Caco-2 (cell line): Measurements from ENCODE around the gene PLXNA4. TPM values are rescaled to one million over a fixed set of nuclear protein-coding genes. Genes with fewer than 3 reads are reported as not detected.

Experiments used
- BruUV-seq: library from RNA; stranded (reverse); fragments of 400-500 nt; replicated peaks from 2 replicates; lab custom pipeline; 2021; lab: Mats Ljungman, UMichigan
- CTCF ChIA-PET: fragments of 300-600 bp; sonication (Branson Sonifier 250); formaldehyde crosslinking; loops from one replicate; lab custom pipeline; 2022; ENCODE audit warnings: antibody characterized with exemption; lab: Charles Lee
- POLR2A ChIA-PET: fragments of 300-600 bp; sonication (Branson Sonifier 250); formaldehyde crosslinking; loops from one replicate; lab custom pipeline; 2022; ENCODE audit warnings: antibody characterized with exemption; lab: Charles Lee
- DNase-seq, 2 experiments: peaks; one replicate each; pipeline versions ENCODE4 v3.0.0 to v3.0.0-alpha.2; 2020 to 2022
- H3K27me3 ChIP-seq: replicated peaks from 2 replicates; pipeline ENCODE4 v1.6.0; 2011; ENCODE audit warnings: low read length; ENCODE audit not compliant: control insufficient read depth, insufficient read depth
- H3K36me3 ChIP-seq: 2 replicates; pipeline ENCODE4 v1.5.1; 2011; ENCODE audit warnings: low read length; ENCODE audit not compliant: control insufficient read depth, insufficient read depth
- H3K4me1 ChIP-seq: fragments of 250-450 bp; sonication (Bioruptor Pico); 2 replicates; pipeline ENCODE4 v1.5.1; 2020; ENCODE audit warnings: mild to moderate bottlenecking
- H3K4me3 ChIP-seq: 2 replicates; pipeline ENCODE4 v1.5.1; 2011; ENCODE audit warnings: low read depth, mild to moderate bottlenecking, control low read depth, low read length
- H3K9me3 ChIP-seq: fragments of 250-450 bp; sonication (Bioruptor Pico); 2 replicates; pipeline ENCODE4 v1.5.1; 2020; ENCODE audit warnings: mild to moderate bottlenecking, moderate library complexity
- H3K27ac Mint-ChIP-seq: one replicate; pipeline ENCODE4 v1.8.0; 2022; ENCODE audit warnings: mixed read lengths; ENCODE audit not compliant: unreplicated experiment
- H3K27me3 Mint-ChIP-seq: one replicate; pipeline ENCODE4 v1.8.0; 2022; ENCODE audit warnings: mixed read lengths; ENCODE audit not compliant: insufficient read depth, unreplicated experiment
- H3K36me3 Mint-ChIP-seq: one replicate; pipeline ENCODE4 v1.8.0; 2022; ENCODE audit warnings: mild to moderate bottlenecking, mixed read lengths; ENCODE audit not compliant: insufficient read depth, unreplicated experiment
- H3K4me1 Mint-ChIP-seq: one replicate; pipeline ENCODE4 v1.8.0; 2022; ENCODE audit warnings: low read depth, mixed read lengths; ENCODE audit not compliant: unreplicated experiment
- H3K4me3 Mint-ChIP-seq: one replicate; pipeline ENCODE4 v1.8.0; 2022; ENCODE audit warnings: mild to moderate bottlenecking, moderate library complexity, mixed read lengths; ENCODE audit not compliant: unreplicated experiment
- H3K9me3 Mint-ChIP-seq: one replicate; pipeline ENCODE4 v1.8.0; 2022; ENCODE audit warnings: mixed read lengths; ENCODE audit not compliant: unreplicated experiment
- CTCF ChIP-seq, 2 experiments: fragments of 200-600 bp in 1 of 2; IDR thresholded peaks; 1 replicate in 1 of 2; 2 replicates in 1 of 2; pipeline versions ENCODE4 v1.5.1 to v1.8.0; 2011 to 2022; ENCODE audit warnings: antibody characterized with exemption in 1 of 2, control low read depth in 1 of 2, inconsistent platforms in 1 of 2, low read depth in 1 of 2, low read length in 1 of 2, mild to moderate bottlenecking in 1 of 2, moderate library complexity in 1 of 2; ENCODE audit not compliant: insufficient read depth in 1 of 2, severe bottlenecking in 1 of 2, unreplicated experiment in 1 of 2
- intact Hi-C: fragments of 100-400 bp; cut with micrococcal nuclease; formaldehyde crosslinking; loops from one replicate; pipeline ENCODE4 v1.10.0; 2022; ENCODE audit not compliant: unreplicated experiment
- total RNA-seq: library from RNA; stranded (reverse); gene quantifications from 2 replicates; pipeline ENCODE4 v1.2.3, GENCODE V29; 2022

PLXNA4 gene
- total RNA-seq, 1 experiment from 2014 or later = 0.43 TPM

GRCh38 chr7:132433301-132433700, 143.0 kb downstream of the PLXNA4 start:
- H3K27me3 ChIP-seq = peaks cover 4% of the 10 kb centered on the region
- H3K4me1 Mint-ChIP-seq = no peaks in the 10 kb centered on the region
- H3K9me3 ChIP-seq = no peaks in the 10 kb centered on the region
- no peak overlapping the region for H3K4me3 Mint-ChIP-seq
- H3K27ac Mint-ChIP-seq = no peak overlapping the region
- no peaks in the 10 kb centered on the region for H3K36me3 Mint-ChIP-seq
- no peak for TF ChIP-seq CTCF (IDR thresholded peaks at IDR 0.05; ENCODE audit: insufficient read depth in 1 of 2, low read depth in 1 of 2, low read length in 1 of 2, severe bottlenecking in 1 of 2, unreplicated experiment in 1 of 2)
- no TSS peak for BruUV-seq
- H3K4me1 ChIP-seq = no peaks in the 10 kb centered on the region
- peaks cover 23% of the 10 kb centered on the region for H3K27me3 Mint-ChIP-seq
- intact Hi-C loops = no loop called here
- H3K9me3 Mint-ChIP-seq = no peaks in the 10 kb centered on the region
- H3K36me3 ChIP-seq = no peaks in the 10 kb centered on the region
- POLR2A ChIA-PET = no interaction called here
- CTCF ChIA-PET = no interaction called here
- H3K4me3 ChIP-seq = no peak overlapping the region
- DNase-seq = no peak

- H3K9me3 Mint-ChIP-seq = no peaks in the 10 kb centered on the region
- BruUV-seq = no TSS peak
- H3K36me3 Mint-ChIP-seq = no peaks in the 10 kb centered on the region
- H3K4me3 Mint-ChIP-seq = no peak overlapping the region
- peaks cover 4% of the 10 kb centered on the region for H3K27me3 ChIP-seq
- POLR2A ChIA-PET = no interaction called here
- DNase-seq = no peak
- intact Hi-C loops = no loop called here
- H3K9me3 ChIP-seq = no peaks in the 10 kb centered on the region
- no peaks in the 10 kb centered on the region for H3K4me1 ChIP-seq
- peaks cover 15% of the 10 kb centered on the region for H3K27me3 Mint-ChIP-seq
- no peak overlapping the region for H3K27ac Mint-ChIP-seq
- CTCF ChIA-PET = no interaction called here
- H3K36me3 ChIP-seq = no peaks in the 10 kb centered on the region
- H3K4me3 ChIP-seq = no peak overlapping the region
- TF ChIP-seq CTCF (IDR thresholded peaks at IDR 0.05; ENCODE audit: insufficient read depth in 1 of 2, low read depth in 1 of 2, low read length in 1 of 2, severe bottlenecking in 1 of 2, unreplicated experiment in 1 of 2) = no peak
- H3K4me1 Mint-ChIP-seq = no peaks in the 10 kb centered on the region
These were observed 145.1 kb downstream of the PLXNA4 start for GRCh38 chr7:132430861-132431822.

- DNase-seq = no peak
- Mint-ChIP-seq H3K9me3 (no peaks in the 10 kb centered on the region), H3K27ac (no peak overlapping the region), H3K4me3 (no peak overlapping the region), H3K36me3 (no peaks in the 10 kb centered on the region), H3K4me1 (no peaks in the 10 kb centered on the region), H3K27me3 (peaks cover 11% of the 10 kb centered on the region)
- peaks cover 4% of the 10 kb centered on the region for H3K27me3 ChIP-seq
- no TSS peak for BruUV-seq
- H3K9me3 ChIP-seq = no peaks in the 10 kb centered on the region
- H3K4me3 ChIP-seq = no peak overlapping the region
- H3K4me1 ChIP-seq = no peaks in the 10 kb centered on the region
- POLR2A ChIA-PET = no interaction called here
- no peak for TF ChIP-seq CTCF (IDR thresholded peaks at IDR 0.05; ENCODE audit: insufficient read depth in 1 of 2, low read depth in 1 of 2, low read length in 1 of 2, severe bottlenecking in 1 of 2, unreplicated experiment in 1 of 2)
- H3K36me3 ChIP-seq = no peaks in the 10 kb centered on the region
- intact Hi-C loops = no loop called here
- CTCF ChIA-PET = no interaction called here
These were observed 146.0 kb downstream of the PLXNA4 start for GRCh38 chr7:132430041-132430855.
